Hepatocyte (in vitro differentiated cells): ENCODE results near the gene CTCFL.

Experiments
- CTCF ChIP-seq: fragments of 200-600 bp; sonication (generic); IDR thresholded peaks from 2 replicates; pipeline ENCODE4 v1.5.1; 2016; ENCODE audit warnings: antibody characterized with exemption, mild to moderate bottlenecking; ENCODE audit not compliant: poor library complexity
- EZH2phosphoT487 ChIP-seq: fragments of 200-600 bp; sonication (generic); IDR thresholded peaks from one replicate; pipeline ENCODE4 v1.6.1; 2018; ENCODE audit warnings: antibody characterized with exemption, mild to moderate bottlenecking, low read depth, moderate library complexity; ENCODE audit not compliant: unreplicated experiment, severe bottlenecking

DNA sequence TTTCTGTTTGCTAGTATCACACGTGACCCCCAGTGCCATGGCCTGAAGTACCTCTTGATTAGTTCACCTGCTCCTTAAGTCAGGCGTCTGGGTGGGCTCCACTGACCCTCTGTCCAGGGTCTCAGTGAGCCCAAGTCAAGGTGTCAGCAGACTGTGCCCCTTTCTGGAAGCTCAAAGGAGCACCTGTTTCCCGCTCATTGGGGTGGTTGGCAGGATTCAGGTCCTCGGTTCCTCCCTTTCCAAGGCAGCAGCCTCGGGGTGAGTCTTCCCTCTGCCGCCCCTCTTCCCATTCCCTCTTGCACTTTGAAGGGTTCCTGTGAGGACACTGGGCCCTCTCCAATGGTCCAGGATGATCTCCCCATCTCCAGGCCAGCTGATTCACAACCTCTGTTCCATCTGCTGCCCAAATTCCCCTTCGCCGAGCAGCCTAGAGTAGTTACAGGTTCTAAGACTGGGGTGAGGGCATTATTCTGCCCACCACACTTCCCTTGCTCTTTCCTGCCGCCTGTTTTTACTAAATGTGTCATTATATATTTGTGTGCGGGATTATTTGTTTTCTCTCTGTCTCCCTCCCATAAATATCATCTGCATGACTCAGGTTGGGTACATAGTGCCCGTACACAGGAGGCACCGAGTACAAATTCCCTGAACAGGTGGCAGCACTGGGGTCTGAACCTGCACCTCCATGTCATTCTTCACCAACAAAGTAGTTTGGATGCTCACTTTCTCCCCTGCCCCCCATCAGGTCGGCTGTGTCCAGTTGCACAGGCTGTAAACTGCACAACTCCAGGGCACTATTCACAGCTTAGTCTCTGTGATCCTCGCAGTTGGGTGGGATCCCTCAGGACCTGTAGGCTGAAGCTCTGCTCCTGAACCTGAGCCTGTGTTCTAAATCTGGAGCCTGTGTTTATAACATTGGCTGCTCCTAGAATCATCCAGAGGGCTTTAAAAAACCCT lies 75.3 kb downstream of the CTCFL start:
- TF ChIP-seq CTCF (no peak), EZH2phosphoT487 (no peak)
